K562 (cell line): ENCODE results near the gene HMCES. TPM values are rescaled to one million over a fixed set of nuclear protein-coding genes. Genes with fewer than 3 reads are reported as not detected.

Source experiments
- ARNT ChIP-seq, 2 experiments: fragments of 450-650 bp; IDR thresholded peaks; 2 replicates each; pipeline ENCODE4 v1.6.1; 2016; ENCODE audit warnings: mild to moderate bottlenecking in 1 of 2
- ATF1 ChIP-seq, 2 experiments: fragments of 450-650 bp in 1 of 2; IDR thresholded peaks; 2 replicates each; pipeline ENCODE4 v1.6.1; 2016; ENCODE audit warnings: missing compliant biosample characterization in 1 of 2, missing genetic modification characterization in 1 of 2
- ATF7 ChIP-seq: fragments of 450-650 bp; IDR thresholded peaks from 2 replicates; pipeline ENCODE4 v1.7.1; 2014; ENCODE audit warnings: mild to moderate bottlenecking, moderate library complexity
- CHCHD3 ChIP-seq: fragments of 250-450 bp; sonication (Bioruptor Pico); IDR thresholded peaks from 2 replicates; pipeline ENCODE4 v2.1.2; 2022; ENCODE audit warnings: mild to moderate bottlenecking
- EP400 ChIP-seq: fragments of 450-650 bp; IDR thresholded peaks from 2 replicates; pipeline ENCODE4 v1.6.1; 2017; ENCODE audit warnings: antibody characterized with exemption, mild to moderate bottlenecking, moderate library complexity
- ESRRA ChIP-seq: fragments of 450-650 bp; IDR thresholded peaks from 2 replicates; pipeline ENCODE4 v1.6.1; 2014; ENCODE audit warnings: low read depth, mild to moderate bottlenecking, moderate library complexity, borderline replicate concordance
- GABPB1 ChIP-seq: sonication (generic); formaldehyde crosslinking; IDR thresholded peaks from 2 replicates; pipeline ENCODE4 v1.8.0; 2022; ENCODE audit warnings: mild to moderate bottlenecking, missing genetic modification reagents
- JUND ChIP-seq, 2 experiments: IDR thresholded peaks; 2 replicates in 1 of 2; 3 replicates in 1 of 2; pipeline ENCODE4 v1.6.1; 2011; ENCODE audit warnings: borderline replicate concordance in 2 of 2, low read depth in 2 of 2, low read length in 2 of 2, improper control_type of control experiment in 1 of 2, missing biosample characterization in 1 of 2, missing genetic modification characterization in 1 of 2, missing genetic modification reagents in 1 of 2
- MCM7 ChIP-seq, 2 experiments: fragments of 450-650 bp; IDR thresholded peaks; 2 replicates each; pipeline ENCODE4 v1.6.1; 2016 to 2018
- POLR2AphosphoS2 ChIP-seq: IDR thresholded peaks from 2 replicates; pipeline ENCODE4 v1.6.1; 2012; ENCODE audit warnings: low read length, improper control_type of control experiment
- POLR2H ChIP-seq: IDR thresholded peaks from 2 replicates; pipeline ENCODE4 v1.6.1; 2016; ENCODE audit warnings: missing genetic modification characterization, low read depth, mild to moderate bottlenecking, control low read depth, missing compliant biosample characterization, moderate library complexity
- RBFOX2 ChIP-seq: fragments of 200-400 bp; formaldehyde crosslinking; IDR thresholded peaks from 2 replicates; pipeline ENCODE4 v1.6.1; 2017; ENCODE audit warnings: low read depth, mild to moderate bottlenecking, low read length, moderate library complexity
- SMARCE1 ChIP-seq: fragments of 450-650 bp; IDR thresholded peaks from 2 replicates; pipeline ENCODE4 v1.7.1; 2016; ENCODE audit warnings: mild to moderate bottlenecking
- SUPT5H ChIP-seq: fragments of 450-650 bp; IDR thresholded peaks from 2 replicates; pipeline ENCODE4 v1.6.1; 2016
- TFAM ChIP-seq: fragments of 250-450 bp; sonication (Bioruptor Pico); conservative IDR thresholded peaks from 2 replicates; pipeline ENCODE4 v1.5.0; 2021; ENCODE audit warnings: mild to moderate bottlenecking, moderate library complexity
- ZNF124 ChIP-seq: sonication (generic); formaldehyde crosslinking; IDR thresholded peaks from 2 replicates; pipeline ENCODE4 v1.8.1; 2022; ENCODE audit warnings: missing genetic modification reagents
- ZNF212 ChIP-seq: fragments of 450-650 bp; formaldehyde crosslinking; IDR thresholded peaks from 2 replicates; pipeline ENCODE4 v1.4.0; 2020; ENCODE audit warnings: mild to moderate bottlenecking
- polyA plus RNA-seq, 8 experiments: library from polyadenylated mRNA; depleted of rRNA in 4 of 8; stranded (reverse) in 5 of 8; unstranded in 3 of 8; fragments of >200 nt; fragmentation: Nextera tagmentation in 2 of 8; fragmentation: Illumina TruSeq in 1 of 8; extraction: Ambion mirVana in 2 of 8; extraction: Trizol in 1 of 8; gene quantifications; 2 replicates each; pipeline versions ENCODE4 v1.2.1 to v1.2.3, GENCODE V29; 2011 to 2014; ENCODE audit warnings: inconsistent platforms in 1 of 8, missing spikeins in 1 of 8
- total RNA-seq, 7 experiments: library from RNA; depleted of rRNA in 6 of 7; stranded (reverse); fragments of >200 nt in 6 of 7; fragmentation: Illumina TruSeq in 2 of 7; extraction: Trizol in 2 of 7; gene quantifications; 2 replicates each; pipeline versions ENCODE4 v1.2.1 to v1.2.3, GENCODE V29; 2011 to 2021; ENCODE audit warnings: low replicate concordance in 1 of 7
- TF ChIP-seq, protein P1 (sequence below), 2 experiments: fragments of 450-650 bp in 1 of 2; sonication (generic) in 1 of 2; formaldehyde crosslinking; conservative IDR thresholded peaks; 2 replicates each; pipeline versions ENCODE4 v1.4.0 to v1.8.1; 2020 to 2022; ENCODE audit warnings: mild to moderate bottlenecking in 1 of 2, missing genetic modification reagents in 1 of 2
- TF ChIP-seq, protein P2 (sequence below): IDR thresholded peaks from 2 replicates; pipeline ENCODE4 v1.6.1; 2011; ENCODE audit warnings: borderline replicate concordance, low read depth, mild to moderate bottlenecking, moderate library complexity, low read length; ENCODE audit not compliant: insufficient read depth, poor library complexity, severe bottlenecking
- TF ChIP-seq, protein P3 (sequence below): fragments of 450-650 bp; formaldehyde crosslinking; conservative IDR thresholded peaks from 2 replicates; pipeline ENCODE4 v1.4.0; 2022; ENCODE audit warnings: mild to moderate bottlenecking, missing genetic modification characterization
- TF ChIP-seq, protein P4 (sequence below): sonication (generic); formaldehyde crosslinking; IDR thresholded peaks from 2 replicates; pipeline ENCODE4 v1.9.0; 2022; ENCODE audit warnings: mild to moderate bottlenecking, missing genetic modification reagents

HMCES gene
- total and polyA plus RNA-seq, 9 of the 15 experiments (the other 6 are each of a cell fraction or from before 2014, with no cell fraction given) = 18.8 to 45.3 (median 24.8) TPM

- TF ChIP-seq TFAM (CRISPR knock-in tag) (no peak), POLR2H (tag) (peak; percentile 61; the same call in 1 of the 2 replicates), ZNF212 (CRISPR knock-in tag) (no peak), ZNF124 (CRISPR knock-in tag) (no peak), GABPB1 (CRISPR knock-in tag) (no peak), MCM7 (IDR thresholded peaks at IDR 0.05) (no peak), ATF7 (0 out of 2 replicates have a peak, but pooled peaks have one; percentile 41), EP400 (peak; percentile 19; the same call in 1 of the 2 replicates), ATF1 (CRISPR knock-in tag; IDR thresholded peaks at IDR 0.05) (0 out of 2 replicates have a peak, but pooled peaks have one; percentile 26), ATF1 (tag; IDR thresholded peaks at IDR 0.05) (peak; percentile 73), POLR2AphosphoS2 (peak; percentile 88; the same call in 1 of the 2 replicates), SUPT5H (peak; percentile 70), CHCHD3 (CRISPR knock-in tag) (no peak), JUND (IDR thresholded peaks at IDR 0.05; ENCODE audit: borderline replicate concordance, low read depth, low read length) (0 out of 2 replicates have a peak, but pooled peaks have one; percentile 43), JUND (tag; IDR thresholded peaks at IDR 0.05; ENCODE audit: borderline replicate concordance, low read depth, low read length) (no peak; the same call in 2 of the 3 replicates), RBFOX2 (peak; percentile 75), SMARCE1 (no peak), ARNT (IDR thresholded peaks at IDR 0.05) (no peak), ESRRA (no peak)
- TF ChIP-seq, protein P1, sequence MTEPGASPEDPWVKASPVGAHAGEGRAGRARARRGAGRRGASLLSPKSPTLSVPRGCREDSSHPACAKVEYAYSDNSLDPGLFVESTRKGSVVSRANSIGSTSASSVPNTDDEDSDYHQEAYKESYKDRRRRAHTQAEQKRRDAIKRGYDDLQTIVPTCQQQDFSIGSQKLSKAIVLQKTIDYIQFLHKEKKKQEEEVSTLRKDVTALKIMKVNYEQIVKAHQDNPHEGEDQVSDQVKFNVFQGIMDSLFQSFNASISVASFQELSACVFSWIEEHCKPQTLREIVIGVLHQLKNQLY (CRISPR knock-in tag; conservative IDR thresholded peaks at IDR 0.05) = no peak
- TF ChIP-seq, protein P2, sequence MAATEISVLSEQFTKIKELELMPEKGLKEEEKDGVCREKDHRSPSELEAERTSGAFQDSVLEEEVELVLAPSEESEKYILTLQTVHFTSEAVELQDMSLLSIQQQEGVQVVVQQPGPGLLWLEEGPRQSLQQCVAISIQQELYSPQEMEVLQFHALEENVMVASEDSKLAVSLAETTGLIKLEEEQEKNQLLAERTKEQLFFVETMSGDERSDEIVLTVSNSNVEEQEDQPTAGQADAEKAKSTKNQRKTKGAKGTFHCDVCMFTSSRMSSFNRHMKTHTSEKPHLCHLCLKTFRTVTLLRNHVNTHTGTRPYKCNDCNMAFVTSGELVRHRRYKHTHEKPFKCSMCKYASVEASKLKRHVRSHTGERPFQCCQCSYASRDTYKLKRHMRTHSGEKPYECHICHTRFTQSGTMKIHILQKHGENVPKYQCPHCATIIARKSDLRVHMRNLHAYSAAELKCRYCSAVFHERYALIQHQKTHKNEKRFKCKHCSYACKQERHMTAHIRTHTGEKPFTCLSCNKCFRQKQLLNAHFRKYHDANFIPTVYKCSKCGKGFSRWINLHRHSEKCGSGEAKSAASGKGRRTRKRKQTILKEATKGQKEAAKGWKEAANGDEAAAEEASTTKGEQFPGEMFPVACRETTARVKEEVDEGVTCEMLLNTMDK = peak; percentile 40
- TF ChIP-seq, protein P3, sequence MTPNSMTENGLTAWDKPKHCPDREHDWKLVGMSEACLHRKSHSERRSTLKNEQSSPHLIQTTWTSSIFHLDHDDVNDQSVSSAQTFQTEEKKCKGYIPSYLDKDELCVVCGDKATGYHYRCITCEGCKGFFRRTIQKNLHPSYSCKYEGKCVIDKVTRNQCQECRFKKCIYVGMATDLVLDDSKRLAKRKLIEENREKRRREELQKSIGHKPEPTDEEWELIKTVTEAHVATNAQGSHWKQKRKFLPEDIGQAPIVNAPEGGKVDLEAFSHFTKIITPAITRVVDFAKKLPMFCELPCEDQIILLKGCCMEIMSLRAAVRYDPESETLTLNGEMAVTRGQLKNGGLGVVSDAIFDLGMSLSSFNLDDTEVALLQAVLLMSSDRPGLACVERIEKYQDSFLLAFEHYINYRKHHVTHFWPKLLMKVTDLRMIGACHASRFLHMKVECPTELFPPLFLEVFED (CRISPR knock-in tag) = 0 out of 2 replicates have a peak, but pooled peaks have one; percentile 37
- TF ChIP-seq, protein P4, sequence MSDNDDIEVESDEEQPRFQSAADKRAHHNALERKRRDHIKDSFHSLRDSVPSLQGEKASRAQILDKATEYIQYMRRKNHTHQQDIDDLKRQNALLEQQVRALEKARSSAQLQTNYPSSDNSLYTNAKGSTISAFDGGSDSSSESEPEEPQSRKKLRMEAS (CRISPR knock-in tag) = peak; percentile 42; the same call in 1 of the 2 replicates
These were observed at the start of gene HMCES (continued) for GRCh38 chr3:129278439-129278965.
